ENCODE results near the gene APOH.

The APOH gene

GRCh38 chr17:66190738-66191592 is 38.2 kb downstream of the APOH start:
- DNase-seq = no peak

DNA sequence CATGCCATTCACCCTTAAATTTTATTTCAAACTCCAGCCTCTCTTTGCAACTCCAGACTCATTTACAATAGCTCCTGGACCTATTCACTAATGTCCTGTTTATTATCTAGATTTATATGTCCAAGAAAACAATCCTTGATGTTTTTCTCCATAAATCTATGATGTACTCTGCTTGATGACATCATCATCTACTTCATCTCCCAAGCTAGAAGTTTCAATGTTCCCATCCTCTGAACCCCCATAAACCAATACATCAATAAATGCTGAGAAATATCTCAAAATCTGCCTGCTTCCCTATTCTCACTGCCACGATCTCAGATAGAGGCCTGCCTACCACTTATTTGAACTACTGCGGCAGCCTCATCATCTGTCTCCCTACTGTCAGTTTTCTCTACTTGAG is 41.5 kb downstream of the APOH start:
- no peak for DNase-seq

- no peak for DNase-seq
Observed at GRCh38 chr17:66185862-66186261, 43.4 kb downstream of the APOH start.

GRCh38 chr17:66184392-66184791 is 44.8 kb downstream of the APOH start:
- no peak for DNase-seq

DNA sequence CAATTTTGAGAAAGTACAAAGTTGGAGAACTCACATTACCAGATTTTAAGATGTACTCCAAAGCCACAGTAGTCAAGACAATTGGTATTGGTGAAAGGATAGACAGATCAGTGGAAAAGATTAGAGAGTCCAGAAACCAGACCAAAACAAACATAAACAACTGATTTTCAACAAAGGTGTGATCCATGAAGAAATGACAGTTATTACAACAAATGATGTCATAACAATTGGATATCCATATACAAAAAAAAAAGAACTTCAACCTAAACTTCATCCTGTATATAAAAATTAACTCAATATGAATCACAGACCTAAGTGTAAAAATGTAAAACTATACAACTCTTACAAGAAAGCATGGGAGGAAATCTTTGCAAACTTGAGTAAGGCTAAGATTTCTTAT is 45.7 kb downstream of the APOH start:
- no peak for DNase-seq

DNA sequence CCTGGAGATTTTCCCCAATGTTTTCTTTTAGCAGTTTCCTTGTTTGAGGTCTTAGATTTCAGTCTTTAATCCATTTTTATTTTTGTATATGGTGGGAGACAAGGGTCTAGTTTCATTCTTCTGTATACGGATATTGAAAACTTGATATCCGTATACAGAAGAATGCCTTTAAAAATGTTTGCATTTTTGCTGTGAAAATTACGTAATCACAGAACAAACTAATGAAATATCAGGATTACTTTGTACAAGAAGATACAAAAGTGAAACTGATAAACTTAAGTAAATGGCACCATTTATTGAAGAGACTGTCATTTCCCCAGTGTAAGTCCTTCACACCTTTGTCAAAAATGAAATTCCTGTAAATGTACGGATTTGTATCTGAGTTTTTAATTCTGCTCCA is 50.6 kb downstream of the APOH start:
- DNase-seq = no peak

DNA sequence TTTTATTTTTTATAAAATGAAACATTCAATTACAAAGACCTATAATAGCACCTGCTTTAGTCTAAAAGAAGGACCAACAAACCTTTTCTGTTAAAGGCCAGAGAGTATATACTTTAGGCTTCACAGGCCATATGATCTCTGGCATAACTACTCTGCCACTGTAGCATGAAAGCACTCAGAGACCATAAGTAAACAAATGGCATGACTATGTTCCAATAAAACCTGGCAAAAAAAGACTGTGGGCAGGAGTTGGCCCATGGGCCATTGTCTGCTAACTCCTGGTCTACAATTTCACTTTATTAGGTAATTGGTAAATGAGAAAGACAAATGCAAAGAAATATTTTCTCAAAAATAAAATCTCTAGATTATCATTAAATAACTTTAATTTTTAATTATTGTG is 52.2 kb downstream of the APOH start:
- DNase-seq = peak; percentile 76

GRCh38 chr17:66175892-66176291 is 53.3 kb downstream of the APOH start:
- DNase-seq = no peak

GRCh38 chr17:66172691-66173223 is 56.5 kb downstream of the APOH start:
- DNase-seq = no peak

DNA sequence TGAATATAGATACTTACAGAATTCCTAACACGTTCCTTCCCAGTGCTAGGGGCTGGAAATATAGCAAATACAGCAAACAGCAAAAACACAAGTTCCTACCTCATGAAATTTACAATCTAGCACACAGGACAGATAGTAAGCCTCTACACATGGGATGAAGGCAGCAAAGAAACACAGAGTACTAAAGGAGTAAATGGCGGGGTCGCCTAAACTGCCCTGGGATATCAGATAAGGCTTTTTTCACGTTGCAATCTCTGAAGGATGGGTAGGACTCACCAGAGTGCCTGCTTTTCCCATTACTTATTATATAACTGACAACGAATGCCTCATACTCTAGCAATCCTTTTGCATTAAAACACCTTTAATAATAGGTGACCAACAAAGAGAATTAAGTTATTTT is 57.1 kb downstream of the APOH start:
- DNase-seq = no peak

- no peak for DNase-seq
Observed at GRCh38 chr17:66171692-66172091, 57.5 kb downstream of the APOH start.

- no peak for DNase-seq
Observed at GRCh38 chr17:66171172-66171571, 58.0 kb downstream of the APOH start.

- DNase-seq = no peak
Observed at GRCh38 chr17:66169839-66170238, 59.4 kb downstream of the APOH start.

- no peak for DNase-seq
Observed at GRCh38 chr17:66167189-66167815, 61.9 kb downstream of the APOH start.

GRCh38 chr17:66165537-66166123 is 63.6 kb downstream of the APOH start:
- DNase-seq = no peak

Data from SHP77 treated with DMSO at 0.1 percent for 48 hours (cell line).